ENCODE data around the gene NUCKS1.
A peak's percentile ranks its signal among the peaks of the same experiment; 100 is the strongest.

The NUCKS1 gene, protein sequence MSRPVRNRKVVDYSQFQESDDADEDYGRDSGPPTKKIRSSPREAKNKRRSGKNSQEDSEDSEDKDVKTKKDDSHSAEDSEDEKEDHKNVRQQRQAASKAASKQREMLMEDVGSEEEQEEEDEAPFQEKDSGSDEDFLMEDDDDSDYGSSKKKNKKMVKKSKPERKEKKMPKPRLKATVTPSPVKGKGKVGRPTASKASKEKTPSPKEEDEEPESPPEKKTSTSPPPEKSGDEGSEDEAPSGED

DNA sequence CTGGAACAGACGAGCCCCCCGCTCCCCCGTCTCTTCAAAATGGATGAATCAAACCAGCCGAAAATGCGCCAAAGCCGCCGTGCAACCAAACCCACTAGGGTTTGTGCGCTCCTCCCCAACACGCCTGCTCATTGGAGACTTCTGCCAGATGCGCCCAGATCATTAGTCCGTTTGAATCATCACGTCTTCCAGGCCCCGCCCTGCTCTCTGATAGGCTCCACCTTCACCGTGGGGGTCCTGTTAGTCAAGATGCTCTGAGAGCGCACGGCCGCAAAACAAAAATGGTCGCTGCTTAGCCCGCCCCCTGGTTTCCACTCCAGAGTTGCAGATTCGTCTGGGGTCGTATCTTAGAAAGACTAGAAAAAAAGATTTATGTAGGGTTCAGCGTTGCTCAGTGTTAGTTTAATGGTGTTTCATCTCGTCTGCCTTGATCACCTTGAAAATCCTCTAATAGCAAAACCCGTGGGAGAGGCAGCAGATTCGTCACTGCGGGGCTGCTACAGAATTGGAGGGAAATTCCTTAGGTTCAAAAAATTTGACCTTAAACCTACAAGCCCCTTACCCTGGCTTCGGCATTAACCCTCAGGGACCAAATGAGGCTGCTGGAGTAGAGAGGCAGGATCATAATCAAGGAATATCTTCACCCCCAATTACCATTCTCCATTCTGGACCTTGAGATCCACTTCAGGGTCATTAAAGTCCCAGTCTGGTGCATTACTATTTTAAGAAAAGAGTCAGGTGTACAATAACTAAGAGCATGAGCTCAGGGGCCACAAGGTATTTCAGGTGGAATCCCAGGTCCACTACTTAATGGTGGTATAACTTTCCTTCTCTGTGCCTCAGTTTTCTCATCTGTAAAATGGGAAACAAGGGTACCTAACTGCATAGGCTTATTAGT lies at the start of gene NUCKS1:
Gene NUCKS1, minus strand, starts transcription at position 45 of the 898 bp plus-strand sequence. CDS start 209 bp downstream, outside the sequence.
- DNase-seq = peak; percentile 98

DNA sequence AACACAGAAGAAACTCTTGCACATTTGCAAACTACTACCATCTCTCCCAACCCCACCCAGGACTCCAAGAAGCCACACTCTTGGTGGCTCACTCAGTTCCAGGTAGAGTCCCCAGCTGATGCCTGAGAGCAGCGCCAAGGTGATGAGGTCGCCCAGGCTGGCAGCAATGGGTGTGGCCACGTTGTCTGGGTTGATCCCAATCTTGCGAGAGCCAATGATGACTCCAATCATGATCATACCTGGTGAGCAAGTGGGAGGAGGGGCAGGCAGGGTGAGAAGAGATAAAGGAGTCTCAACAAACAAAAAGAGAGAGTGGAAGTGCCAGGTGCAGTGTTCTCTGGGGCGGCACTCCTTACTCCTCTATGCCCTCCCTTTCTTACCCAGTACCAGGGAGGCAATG lies 48.6 kb upstream of the NUCKS1 start:
- no peak for DNase-seq

DNA sequence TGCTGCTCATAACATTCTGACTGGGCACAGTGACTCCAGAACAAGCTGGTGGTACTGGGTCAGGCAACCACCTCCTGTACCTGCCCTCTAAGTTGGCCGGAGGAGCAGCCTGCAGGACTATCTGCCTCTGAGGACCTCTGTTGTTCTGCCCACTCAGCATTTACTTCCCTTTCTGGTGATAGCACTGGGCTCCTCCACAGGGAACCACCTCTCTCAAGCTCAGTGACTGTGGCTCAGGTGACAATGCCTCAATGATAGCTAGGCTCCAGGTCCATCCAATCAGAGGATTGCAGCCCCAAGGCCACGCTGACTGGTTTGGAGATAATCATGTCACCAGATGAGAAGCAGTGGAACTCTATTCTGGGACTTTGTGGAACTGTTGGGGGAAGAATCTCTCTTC lies 47.2 kb upstream of the NUCKS1 start:
- DNase-seq = no peak

DNA sequence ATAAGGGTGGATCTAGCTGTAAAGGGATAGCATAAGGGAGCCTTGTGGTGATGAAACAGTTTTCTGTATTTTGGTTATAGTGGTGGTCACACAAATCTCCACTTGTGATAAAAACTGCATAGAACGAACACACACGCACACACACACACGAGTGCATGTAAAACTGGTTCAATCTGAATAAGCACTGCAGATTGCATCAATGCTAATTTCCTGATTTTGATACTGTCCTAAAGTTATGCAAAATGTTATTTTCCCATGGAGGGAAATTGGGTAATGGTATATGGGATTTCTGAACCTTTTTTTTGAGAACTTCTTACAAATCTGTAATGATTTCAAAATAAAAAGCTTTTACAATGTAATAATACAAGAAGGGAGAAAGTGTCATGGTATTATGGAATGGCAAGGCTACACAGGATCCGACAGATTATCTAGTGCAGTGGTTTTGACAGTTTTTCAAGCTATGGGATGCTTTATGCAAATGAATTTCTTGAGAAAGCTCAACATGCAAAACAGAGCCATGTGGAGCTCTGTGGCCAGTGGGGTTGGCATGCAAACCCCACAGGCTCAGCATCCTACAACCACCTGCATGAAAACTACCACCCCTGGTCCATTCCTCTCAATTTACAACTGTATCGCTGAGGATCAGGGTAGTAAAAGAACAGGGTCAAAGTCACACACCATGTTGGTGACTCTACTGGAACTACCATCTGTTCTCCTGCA lies 44.2 kb upstream of the NUCKS1 start:
- DNase-seq = no peak

DNA sequence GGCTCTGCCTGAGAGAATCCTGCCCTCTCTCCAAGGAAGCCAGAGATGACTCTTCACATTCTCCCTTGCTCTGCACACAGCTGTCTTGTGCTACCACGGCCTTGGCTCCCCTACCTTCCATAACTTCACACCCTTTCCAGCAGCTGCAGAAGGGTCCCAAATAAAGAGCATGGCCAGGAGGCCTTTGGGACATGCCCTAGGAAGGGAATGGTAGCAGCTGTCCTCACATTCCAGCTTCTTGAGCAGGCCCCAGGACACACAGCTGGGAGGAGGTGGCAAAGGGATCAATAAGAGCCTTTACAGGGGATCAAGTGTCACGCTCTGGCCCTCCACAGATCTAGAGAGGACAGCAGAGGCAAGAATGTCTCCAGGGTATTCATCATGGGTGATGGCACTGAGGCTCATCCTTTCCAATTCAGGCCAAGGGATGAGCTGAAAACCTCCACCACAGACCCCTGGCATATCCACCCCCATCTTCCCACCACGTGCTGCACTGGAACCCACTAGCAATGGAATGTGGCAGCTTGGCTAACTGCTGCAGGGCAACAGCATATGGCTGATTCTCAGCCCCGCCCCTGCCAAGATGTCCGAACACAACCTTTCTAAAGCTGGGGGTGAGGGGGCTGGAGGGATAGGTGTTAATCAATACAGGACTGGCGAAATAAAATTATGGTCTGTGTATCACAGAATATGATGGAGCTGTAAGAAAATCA lies 43.1 kb upstream of the NUCKS1 start:
- no peak for DNase-seq

DNA sequence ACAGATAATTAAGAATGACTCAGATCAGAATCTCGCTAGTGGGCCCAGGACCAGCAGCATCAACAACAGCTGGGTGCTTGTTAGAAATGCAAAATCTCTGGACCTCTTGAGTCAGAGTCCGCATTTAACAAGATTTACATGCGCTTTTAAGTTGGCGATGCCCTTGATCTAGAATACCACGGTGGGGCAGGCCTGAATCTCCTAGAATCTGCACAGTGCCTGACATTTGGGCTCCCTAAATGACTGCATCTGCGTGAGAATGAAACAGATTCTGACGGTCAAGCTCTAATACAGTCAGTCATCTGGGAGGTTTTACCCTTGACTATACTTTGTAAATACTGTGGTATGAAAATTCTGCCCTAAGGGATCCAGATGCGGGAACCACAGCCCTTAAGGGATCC lies 42.5 kb upstream of the NUCKS1 start:
- no peak for DNase-seq

DNA sequence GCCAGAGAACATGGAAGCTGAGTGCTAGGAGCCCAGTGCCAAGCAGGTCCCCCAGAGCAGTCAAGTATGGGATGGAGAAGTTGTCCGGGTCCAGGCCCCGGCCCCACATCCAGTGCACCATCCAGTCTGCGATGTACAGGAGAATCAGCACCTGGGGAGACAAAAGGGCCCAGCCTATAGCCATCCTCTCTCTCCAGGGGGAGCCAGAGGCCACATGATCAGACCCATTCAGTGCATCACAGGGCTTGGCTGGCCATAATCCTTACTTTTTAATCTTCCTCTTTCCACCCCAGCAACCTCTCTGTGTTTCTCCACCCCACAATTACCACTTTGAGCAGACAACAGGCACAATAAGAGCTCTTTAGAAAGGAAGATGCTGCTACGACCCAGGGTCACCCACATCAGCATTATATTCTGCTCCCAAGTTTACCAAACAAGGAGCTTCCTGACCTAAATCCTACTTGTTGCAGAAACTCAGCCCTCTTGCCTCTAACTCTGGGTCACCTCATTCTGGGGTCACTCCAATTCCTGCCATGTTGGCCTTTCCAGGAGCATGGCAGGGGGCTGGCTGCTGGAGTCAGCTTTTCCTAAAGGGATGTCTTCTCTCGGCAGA lies 41.7 kb upstream of the NUCKS1 start:
- peak; percentile 59 for DNase-seq

DNA sequence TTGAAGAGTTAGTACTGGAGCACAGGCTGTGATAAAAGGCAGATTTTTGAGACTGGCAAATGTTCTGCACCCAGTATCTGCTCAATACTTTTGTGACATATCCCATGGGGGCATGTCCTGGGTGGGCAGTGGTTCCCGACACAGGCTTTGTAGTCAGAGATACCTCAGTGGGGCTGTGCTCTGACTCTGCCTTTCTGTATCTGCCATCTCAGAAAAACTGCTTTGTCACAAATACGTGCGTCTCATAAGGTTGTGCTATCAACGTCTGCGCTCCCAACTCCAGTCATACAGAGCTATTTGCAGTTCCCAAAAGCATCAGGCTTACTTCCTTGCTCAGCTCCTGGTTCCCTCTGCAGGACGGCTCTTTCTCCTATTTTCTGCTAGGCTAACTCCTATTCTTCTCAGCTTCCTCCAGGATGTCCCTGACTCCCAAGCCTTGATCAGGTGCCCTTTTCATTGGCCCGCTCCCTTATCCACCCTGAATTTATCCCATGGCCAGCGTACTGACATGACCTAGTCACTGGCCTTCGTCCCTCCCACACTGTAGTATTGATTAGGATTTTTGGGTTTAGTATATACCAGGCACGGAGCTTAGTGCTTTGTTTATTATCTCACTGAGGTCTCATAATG lies 37.4 kb upstream of the NUCKS1 start:
- no peak for DNase-seq

DNA sequence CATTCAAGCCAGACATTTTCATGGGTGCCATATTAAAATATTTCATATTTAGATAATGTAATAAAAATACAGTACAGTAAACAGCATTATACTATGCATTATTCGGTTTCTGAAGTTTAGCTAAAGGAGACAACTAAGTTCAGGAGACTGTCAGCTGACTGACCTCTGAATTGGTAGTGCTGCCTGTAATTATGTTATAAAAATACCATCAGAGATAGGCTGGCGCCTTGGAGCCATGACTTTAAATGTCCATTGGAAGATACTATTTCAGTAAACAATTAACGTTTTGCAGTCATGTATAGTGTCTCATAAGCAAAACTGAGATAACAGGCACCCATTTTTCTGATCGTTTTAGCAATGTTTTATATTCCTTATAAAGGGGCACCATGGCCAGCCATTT lies 36.6 kb upstream of the NUCKS1 start:
- DNase-seq = no peak

DNA sequence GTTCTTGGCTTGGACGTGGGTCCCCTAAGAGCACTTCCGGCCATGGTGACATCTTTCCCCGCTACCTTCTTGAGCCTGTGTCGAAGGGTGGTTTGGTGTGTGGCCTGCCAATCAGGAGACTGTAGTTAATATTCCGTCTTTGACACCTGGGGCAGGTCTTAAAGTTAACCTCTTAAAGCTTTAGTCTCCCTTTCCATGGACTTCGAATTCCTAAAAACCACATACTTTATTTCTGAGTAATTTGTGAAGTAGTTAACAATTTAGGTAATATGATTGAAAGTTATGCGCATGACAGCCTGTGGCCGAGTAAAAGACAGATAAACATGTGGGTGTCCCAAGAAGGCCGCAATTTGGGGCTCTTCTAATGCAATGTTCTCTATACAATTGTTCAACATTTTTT lies 35.5 kb upstream of the NUCKS1 start:
- DNase-seq = no peak

DNA sequence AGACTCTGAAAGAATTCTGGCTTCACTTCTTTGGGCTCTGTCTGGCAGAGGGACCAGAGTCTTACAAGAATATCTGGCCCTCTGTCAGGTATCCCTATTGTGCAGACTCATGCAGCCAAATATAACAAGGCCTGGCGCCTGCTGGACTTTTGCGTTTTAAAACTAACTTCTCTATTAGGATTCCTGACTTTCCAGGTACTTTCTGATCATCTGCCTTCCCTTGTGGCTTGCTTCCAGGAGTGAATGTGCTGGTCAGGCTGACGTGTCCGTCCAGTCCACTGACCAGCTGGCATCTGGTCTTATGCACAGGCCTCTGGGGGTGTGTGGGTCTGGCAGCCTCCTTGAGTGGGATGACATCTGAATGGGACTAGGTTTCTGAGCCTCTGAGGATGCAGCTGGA lies 33.9 kb upstream of the NUCKS1 start:
- no peak for DNase-seq

DNA sequence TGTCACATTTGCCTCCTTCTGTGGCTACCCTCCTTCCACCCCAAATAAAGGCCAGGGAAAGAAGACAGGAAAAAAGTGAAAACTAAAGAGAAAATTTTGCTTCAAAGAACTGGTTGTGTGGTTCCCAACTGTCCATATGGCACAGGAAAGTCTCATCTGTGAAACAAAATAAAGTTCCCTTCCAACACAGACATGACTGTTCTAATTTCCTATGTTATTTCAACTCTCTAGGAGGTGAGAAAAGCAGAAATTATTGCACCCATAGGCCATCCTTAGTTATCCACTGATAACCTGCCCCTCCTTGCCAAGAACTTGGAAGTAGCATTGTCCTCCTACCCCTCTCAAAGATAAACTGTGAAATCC lies 33.4 kb upstream of the NUCKS1 start:
- DNase-seq = no peak

DNA sequence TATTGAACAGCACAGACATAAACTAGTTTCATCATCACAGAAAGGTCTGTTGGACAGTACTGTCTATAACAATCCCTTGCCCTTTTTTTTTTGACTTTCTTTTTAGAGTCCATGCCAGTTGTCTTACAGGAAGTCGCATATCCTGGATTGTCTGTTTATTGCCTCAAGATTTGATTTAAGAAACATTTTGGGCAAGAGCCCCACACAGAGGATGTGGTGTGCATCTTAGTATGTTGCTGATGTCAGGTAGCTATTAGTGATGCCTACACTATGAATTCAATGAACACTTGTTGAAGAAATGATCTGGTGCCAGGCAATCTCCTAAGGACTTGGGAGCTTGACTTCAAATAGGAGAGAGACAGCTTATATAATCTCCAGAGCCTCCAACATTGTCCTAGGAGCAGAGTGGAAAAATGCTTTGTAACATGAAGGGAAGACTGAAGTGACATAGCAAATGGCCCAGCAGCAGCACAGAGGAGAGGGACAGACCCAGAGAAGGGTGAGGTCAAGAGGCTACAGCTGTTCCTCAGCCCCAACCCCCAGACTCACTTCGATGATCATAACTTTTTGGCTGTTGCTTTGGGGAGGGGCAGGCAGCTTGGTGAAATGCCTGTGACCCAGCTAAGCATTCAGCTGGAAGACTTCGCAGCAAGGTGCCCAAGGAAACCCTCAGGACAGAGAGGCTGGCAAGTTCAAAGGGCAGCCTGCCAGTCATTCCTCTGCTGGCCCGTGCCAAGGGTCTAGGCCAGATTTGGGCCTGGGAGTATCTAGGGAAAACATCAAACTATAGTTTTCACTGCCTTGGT lies 32.8 kb upstream of the NUCKS1 start:
- DNase-seq = no peak

DNA sequence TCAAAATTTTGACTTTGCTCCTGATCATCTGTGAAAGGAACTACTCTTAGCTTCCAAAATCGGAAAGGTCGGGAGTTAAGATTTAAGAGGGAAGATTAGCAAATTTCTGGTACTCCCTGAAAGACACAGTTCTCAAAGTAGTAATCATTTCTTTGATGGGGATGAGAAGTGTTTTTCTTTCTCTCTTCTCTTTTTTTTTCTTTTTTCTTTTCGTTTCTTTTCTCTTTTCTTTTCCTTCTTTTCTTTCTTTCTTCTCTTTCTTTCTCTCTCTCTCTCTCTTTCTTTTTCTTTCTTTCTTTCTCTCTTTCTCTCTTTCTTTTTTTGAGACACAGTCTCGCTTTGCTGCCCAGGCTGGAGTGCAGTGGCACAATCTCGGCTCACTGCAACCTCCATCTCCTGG lies 30.4 kb upstream of the NUCKS1 start:
- DNase-seq = no peak

DNA sequence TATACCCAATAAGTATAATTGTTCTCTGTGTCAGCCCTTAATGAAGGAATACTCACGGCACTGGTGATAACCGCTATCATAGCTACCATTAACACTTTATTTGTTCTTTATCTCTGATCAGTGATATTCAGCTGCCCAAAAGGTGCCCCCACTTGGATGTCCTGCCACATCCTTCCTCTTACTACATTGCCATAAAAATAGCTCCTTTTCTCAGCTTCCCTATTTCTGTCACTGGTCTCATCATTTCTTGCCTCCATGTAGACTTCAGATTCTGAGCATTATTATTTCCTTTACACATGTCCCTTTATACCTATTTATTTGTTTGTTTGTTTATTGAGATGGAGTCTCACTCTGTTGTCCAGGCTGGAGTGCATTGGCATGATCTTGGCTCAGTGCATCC lies 28.0 kb upstream of the NUCKS1 start:
- no peak for DNase-seq

DNA sequence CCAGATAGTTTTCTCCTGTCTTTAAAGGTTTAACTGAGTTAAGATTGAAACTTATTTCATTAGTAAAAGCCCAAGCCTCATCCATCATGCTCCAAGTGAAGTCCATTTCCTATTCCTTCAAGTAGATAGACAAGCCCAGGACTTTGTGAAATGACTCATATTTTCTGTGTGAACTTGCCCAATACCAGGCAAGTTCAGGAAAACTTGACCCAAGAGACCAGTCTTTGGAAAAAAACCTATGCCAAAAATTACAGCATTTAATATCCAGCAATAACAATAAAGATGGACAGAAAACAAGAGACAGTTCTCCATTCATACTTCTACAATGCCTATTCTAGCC lies 25.7 kb upstream of the NUCKS1 start:
- no peak for DNase-seq

DNA sequence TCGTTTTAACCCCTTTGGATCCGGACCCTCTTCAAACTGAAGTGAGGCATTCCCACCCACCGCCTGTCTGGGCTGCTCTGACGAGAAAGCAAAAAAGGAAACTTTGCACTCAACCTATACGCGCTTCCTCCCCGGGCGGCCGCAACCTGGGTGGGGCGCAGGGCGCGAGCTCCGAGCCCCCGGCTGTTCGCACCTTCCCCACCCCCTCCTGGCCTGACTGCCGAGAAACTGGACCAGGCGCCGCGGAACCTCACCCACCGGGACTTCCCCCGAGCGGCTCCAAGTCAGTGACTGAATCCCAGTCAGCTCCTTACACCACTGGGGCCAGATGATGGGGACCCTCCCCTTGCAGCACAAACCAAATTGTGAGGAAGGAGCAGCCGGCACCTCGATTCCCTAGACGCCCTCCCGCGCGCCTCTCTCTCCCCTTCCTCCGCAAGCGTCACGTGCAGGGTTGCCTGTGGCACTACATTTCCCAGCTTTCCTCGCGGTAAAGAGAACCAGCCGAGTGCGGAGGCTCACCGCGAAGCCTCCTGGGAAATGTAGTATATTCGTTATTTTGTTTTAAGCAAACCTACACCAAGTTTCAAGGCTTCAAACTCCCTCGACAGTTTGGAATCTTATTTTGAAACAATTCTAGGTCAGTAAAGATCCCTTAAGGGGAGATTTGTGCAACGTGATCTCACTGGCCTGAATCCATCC lies 25.2 kb upstream of the NUCKS1 start, which contains the start of gene RAB29:
Gene RAB29, minus strand, starts transcription at position 468 of the 702 bp plus-strand sequence. CDS start 526 bp downstream, outside the sequence.
- DNase-seq = peak; percentile 85

DNA sequence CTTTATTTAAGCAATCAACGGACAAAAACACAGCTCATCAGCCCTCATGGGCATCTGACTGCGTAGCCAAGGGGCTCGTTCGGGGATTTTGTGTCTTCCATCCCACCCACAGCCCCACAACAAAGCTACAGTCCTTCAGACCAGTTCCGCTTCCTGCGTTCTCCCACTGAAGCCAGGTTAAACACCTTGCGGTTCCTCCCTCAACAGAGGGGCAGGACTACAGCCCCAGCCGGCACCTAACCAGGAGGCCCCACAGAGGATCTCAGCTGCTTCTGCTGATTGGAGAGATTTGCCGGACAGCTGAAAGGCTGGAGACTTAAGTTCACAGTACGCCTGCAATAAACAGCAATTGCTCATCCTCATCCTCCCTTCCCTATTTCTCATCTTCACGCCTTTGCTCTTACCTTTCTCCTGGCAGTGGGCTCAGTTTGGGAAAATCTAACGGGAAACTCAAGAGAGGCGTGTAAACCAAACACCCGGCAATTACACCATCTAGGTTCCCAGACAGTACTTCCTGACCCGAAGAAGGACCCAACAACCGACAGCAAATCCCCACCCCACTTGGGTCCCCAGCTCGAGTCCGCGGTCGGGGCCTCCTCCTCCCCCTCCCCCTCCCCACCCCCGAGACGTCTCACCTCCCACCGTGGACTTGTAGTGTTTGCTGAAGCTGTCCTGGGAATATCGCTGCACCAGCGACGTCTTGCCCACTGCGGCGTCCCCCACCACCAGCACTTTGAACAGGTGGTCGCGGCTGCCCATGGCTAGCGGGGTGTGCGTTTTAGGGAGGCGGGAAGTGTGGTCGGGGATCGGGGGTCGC lies 24.4 kb upstream of the NUCKS1 start:
- DNase-seq = peak; percentile 51

DNA sequence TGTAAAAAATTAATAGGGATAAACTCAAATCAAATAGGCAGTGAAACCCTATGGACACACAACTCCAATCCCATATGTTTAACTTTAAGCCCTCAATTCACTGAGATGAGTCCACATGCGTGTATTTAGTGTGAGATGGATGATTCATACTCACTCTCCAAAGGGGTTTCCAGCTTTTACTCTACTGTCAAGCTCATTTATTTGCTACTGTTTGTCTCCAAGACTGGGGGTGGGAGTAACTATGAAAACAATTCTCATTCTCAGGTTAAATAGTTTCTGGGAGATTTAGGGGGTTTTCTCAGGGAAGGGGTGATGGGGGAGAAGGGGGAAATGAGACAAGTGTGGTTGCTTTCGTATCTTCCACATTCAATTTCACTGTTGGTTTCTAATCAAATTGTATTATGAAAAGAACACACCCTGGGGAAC lies 22.6 kb upstream of the NUCKS1 start:
- DNase-seq = no peak

DNA sequence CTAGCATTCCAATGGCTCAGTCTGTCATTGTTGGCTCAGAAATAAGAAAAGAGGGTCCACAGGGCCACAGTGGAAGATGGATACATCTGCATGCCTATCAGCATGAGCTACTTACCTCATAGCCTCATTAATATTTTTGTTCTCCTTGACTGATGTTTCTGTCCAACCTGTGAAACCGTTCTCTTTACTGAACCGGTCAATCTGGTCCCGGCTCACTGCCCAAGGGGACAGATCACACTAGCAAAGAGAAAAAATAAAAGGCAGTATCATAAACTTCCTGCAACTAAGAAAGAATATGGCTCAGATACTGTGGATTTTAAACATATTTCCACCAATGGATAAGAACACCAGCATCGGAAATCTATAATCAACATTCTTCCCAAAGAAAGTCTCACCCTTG lies 20.6 kb upstream of the NUCKS1 start:
- no peak for DNase-seq

Data from activated naive CD4-positive, alpha-beta T cell treated with Interleukin-2 at 50 U/mL for 16 hours (primary cell).